Activated CD8-positive, alpha-beta memory T cell treated with anti-CD3 and anti-CD28 coated beads for 24 hours (primary cell): ENCODE results near the gene ODAD3.
"Not testable (repeated sequence)": the region's sequence is repeated elsewhere in the genome, so short reads cannot be mapped to it uniquely, and the experiment has no call there.

ENCODE experiments used
- DNase-seq: peaks from one replicate; pipeline ENCODE4 v3.0.0-alpha.2; 2020

The ODAD3 gene

DNA sequence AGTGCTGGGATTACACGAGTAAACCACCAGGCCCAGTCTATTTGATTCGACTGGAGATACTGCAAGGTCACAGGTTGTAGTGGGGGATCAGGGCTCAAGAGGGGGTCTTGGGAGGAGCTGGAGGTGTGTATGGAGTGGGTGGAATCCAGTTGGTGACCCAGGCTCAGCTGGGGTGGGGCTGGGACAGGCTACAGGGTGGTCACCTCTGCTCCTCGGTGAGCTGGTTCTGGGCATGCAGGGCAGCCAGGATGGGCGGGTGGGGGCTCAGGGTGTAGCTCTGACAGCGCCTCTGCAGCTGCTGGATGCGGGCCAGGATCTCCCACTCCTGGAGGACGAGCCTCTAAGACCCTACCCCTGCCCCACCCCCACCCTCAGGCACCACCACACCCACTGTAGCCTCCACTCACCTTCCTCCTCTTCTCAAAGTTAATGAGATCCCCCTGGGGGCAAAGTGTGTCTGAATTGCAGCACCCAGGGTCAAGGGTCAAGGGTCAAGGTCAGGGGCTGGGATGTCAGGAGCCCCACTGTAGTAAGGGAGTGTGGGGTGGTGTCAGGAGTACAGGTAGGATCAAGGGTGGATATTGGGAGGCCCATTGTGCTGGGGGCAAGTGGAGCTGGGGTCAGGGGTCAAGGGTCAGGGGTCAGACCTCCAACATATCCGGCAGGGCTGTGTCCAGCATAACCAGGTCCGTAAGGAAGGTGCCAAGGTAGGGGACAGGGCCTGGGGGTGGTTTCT is 32.9 kb downstream of the ODAD3 start:
- no peak for DNase-seq

DNA sequence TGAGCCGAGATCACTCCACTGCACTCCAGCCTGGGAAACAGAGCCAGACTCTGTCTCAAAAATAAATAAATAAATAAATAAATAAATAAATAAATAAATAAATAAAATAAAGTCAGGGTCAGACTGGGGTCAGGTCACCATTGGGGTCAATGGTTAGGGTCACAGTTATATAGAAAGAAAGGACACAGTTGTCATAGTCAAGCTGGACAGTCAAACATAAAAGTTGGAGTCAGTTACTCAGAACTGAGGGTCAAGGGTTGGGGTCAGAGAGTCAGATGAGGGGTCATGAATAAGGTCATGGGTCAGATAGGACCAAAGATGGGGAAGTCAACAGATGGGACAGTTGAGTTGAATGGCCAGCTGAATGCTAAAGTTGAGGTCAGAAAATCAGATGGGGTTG is 34.1 kb downstream of the ODAD3 start:
- no peak for DNase-seq

DNA sequence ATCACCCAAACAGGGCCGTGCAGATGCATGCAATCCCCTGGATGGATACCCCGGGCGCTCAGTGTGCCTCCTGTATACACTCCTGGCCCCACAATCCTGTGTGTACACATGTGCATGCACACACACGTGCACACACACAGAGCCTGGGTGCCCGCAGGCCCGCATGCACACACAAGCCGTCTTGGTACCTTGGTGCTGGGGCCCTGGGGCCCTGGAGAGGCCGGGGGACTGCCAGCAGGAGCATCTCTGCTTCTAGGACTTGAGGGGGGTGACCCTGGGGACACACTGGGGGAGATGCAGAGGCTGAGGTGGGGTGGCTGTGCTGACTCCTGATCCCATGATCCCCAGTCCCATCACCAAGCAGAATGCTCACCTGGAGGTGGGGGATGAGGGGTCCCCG is 35.3 kb downstream of the ODAD3 start:
- DNase-seq, result no peak

DNA sequence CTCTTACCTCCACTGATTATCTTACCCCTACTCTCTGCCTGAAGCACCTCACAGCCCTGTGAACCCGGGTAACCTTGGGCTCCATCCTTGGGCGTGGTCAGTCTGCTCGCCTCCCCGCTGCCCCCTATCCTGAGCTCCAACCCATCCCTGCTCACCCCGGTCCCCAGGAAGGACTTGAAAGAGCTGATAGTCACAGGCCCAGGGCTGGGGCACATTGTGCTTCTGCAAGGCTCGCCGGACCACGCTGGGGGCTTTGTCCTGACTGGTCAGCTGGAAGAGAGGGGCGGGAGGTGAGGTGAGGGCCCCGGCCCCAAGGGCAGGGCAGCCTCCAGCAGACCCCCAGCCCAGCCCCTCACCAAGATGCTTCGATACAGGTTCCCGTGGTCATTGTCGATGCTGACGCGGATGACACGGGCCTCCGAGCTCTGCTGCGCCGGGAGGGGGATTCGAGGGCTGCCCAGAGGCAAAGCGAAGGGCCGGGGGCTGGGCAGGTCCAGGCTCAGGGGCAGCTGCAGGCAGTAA is 37.8 kb downstream of the ODAD3 start:
- DNase-seq, result no peak

DNA sequence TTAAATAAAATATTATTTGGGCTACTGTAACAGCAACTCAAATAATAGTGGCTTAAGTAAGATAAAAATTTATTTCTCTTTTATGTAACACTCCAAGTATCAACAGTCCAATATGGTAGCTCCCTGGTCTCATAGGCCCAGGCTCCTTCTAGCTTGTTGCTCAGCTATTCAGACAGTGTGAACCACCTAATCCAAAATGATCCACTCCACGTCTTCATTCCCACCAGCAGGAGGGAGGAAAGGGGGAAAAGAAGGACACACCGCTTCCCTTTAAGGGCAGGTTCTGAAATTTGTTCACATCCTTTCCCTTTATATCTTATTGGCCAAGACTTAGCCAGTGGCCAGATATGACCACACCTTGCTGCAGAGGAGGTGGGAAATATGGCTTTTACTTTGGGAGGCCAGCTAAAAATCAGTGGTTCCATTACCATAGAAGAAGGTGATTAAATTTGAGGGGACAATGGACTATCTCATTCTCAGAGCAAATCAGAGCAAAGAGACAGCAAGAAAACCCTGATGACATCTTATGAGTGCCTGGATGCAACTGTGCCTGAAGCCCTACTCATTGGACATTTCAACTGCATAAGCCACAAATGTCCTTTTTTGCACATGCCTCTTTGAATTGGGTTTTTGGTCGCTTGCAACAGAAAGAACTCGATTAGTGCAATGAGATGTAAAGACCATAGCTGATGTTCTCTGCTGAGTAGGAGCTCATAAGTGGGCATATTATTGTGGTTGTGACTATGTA is 43.8 kb downstream of the ODAD3 start:
- DNase-seq, result no peak

DNA sequence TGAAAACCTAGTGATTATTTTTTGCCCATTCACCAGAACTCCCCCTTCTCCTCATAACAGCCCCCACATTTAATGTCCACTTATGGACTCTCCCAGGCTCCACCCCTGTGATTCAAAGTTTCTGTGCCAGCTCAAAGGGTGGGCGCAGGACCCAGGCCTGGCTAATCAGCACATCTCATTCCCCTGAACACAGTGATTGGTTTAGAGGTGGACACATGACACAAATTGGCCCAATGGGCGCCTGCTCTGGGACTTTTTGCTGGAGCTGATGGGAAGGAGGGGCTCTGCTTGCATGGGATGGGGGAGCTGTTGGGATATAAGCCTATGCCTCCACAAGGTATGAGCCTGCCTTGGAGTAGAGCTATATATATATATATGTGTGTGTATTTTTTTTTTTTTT is 44.6 kb downstream of the ODAD3 start:
- DNase-seq, result no peak

DNA sequence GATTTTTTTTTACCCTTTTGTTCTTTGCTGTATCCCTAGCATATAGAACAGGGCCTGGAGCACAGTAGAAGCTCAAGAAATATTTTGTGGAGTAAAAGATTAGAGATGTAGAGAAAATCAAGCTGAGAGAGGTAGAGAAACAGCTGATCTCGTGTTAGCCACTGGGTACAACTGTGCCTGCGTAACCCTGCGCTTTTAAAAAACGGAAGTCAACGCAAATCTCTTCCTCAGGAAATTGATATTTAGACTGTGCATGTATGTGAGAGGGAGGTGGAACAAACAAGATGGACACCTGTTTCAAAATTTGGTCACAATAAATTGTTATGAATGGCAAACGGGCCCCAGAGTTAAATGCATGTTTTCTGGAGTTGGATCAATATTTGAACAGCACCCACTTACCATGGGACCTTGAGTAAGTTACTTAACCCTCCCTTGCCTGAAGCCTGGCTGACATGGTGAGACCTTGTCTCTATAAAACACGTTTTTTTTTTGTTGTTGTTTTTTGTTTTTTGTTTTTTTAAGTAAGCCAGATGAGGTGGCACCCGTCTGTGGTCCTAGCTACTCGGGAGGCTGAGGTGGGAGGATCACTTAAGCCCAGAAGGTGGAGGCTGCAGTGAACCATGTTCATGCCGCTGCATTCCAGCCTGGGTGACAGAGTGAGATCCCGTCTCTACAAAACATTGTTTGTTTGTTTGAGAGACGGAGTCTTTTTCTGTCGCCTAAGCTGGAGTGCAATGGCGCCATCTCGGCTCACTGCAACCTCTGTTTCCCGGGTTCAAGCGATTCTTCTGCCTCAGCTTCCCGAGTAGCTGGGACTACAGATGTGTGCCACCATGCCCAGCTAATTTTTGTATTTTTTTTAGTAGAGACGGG is 47.5 kb downstream of the ODAD3 start:
- no peak for DNase-seq

DNA sequence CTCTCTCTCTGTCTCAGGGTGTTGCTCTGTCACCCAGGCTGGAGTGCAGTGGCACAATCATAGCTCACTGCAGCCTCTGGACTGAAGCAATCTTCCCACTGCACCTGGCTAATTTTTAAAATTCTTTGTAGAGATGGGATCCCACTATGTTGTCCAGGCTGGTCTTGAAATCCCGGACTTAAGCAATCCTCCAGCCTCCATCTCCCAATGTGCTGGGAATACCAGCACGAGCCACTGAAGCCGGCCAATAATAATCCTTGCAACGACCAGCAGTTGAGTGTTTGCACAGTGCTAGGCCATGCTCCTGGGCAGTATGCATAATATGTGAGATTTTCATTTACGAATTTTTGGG is 50.2 kb downstream of the ODAD3 start:
- DNase-seq, result no peak

DNA sequence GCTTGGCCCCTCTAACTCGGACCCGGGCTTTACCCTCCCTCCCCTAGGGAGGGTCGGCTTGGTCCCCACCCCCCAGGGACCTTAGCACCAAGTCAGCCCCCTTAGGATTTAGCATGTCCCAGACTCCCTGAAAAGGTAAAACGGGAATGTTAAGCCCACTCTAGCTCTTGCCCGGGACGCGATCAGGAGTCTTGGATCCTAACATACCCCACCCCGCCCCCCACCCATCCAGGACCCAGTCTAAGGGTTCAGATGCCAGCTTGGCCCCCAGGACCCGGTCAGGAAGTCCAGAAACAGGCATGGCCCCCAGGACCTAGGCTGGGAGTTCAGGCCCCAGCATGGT is 51.2 kb downstream of the ODAD3 start:
- no peak for DNase-seq

DNA sequence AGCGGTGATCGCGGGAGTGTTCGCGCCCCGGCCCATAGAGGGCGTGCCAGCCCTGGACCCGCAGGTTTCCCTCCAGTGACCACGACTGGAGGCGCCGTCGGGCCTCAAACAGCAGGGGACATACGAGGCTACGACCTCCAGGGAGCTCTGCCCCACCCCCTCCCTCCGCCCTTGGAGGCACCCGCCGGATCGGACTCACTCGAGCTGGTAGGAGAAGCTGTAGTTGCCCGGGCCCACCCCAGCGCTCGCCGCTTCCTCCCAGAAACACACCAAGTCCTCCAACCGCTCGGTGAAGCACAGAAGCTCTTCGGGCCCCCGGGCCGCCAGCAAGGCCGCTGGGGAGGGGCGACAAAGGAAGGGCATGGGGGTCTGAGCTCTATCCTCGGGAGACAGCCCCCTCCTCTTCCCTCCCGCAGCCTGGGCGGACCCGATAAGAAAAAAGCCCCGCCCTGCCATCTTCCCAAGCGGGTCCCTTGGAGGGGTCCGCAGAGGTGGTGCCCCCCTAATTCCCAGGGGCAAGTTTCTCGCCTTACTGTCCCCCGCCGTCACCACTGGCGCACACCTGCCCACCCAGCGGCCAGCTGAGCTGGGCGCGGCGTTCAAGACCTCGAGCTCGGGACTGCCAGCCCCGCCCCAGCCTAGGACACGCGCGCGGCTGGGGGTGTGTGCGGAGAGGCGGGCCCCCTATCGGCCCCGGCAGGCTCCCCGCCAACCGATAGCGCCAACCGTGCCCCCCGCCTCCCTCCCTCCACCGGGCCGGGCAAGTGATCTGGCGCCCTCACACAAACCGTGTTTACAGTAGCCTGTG is 51.8 kb downstream of the ODAD3 start:
- DNase-seq, result peak; percentile 75

DNA sequence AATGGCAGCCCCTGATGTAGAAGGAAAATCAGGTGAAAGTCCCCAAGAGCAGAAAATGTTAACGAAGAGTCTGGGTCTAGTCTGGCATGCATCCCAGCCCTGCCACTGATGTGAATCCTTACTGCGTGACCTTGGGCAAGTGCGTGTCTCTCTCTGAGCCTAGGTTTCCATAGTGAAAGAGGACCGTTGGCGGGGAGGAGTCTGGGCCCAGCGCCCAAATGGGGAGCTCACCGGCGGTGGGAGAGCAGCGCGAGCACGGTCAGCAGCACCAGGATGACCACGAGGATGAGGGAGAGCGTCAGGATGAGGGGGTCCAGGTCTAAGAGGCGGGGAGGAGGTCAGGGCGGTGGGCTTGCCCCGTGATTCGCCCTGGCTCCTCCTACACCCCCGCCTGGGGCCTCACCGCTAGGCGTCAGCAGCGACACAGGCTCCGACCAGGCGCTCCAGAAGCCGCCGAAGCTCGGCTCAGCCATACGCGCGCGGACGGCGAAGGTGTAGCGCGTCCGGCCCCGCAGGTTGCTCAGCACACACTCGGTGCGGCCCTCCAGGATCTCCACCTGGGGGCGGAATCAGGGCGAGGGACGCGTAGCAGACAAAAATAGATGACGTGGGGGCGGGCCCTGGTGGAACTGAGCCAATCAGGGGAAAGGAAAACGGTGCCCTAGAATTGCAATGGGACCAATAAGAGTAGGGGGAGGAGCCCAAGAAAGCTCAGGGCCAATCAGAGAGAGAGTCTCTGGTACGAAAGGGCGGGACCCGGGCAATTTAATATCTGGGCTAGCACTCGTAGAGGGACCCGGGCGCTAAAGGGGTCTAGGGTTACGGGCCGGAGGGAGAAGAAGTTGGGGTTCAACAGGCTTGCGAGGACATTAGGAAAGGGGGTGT is 54.0 kb downstream of the ODAD3 start:
- DNase-seq, result peak; percentile 97

DNA sequence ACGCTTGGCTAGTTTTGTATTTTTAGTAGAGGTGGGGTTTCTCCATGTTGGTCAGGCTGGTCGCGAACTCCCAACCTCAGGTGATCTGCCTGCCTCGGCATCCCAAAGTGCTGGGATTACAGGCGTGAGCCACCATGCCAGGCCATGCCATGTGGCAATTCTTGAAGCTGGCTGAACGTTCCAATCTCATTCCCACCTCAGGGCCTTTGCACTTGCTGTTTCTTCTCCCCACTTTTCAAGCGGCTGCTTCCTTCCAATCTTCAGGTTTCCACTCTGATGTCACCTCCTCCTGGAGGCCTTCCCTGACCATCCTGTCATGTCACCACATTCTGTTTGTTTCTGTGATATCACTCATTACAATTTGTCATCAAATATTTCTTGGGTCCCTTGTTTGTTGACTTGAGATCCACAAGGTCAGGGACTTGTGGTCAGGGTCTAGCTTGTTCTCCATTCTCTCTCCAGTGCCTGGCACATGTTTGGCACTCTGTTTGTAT is 55.0 kb downstream of the ODAD3 start:
- DNase-seq, result no peak

DNA sequence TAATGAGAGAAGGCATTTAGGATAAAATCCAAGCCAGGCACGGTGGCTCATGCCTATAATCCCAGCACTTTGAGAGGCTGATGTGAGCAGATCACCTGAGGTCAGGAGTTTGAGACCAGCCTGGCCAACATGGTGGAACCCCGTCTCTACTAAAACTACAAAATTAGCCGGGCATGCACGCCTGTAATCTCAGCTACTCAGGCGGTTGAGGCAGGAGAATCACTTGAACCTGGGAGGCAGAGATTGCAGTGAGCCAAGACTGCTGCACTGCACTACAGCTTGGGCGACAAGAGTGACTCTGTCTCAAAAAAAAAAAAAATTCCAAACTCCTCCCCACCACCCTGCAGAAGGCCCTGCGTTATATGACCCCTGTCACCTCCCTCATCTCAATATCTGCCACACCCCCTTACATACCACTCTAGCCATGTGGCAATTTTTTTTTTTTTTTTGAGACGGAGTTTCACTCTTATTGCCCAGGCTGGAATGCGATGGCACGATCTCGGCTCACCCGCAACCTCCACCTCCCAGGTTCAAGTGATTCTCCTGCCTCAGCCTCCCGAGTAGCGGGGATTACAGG is 55.6 kb downstream of the ODAD3 start:
- DNase-seq, result not testable (repeated sequence)

DNA sequence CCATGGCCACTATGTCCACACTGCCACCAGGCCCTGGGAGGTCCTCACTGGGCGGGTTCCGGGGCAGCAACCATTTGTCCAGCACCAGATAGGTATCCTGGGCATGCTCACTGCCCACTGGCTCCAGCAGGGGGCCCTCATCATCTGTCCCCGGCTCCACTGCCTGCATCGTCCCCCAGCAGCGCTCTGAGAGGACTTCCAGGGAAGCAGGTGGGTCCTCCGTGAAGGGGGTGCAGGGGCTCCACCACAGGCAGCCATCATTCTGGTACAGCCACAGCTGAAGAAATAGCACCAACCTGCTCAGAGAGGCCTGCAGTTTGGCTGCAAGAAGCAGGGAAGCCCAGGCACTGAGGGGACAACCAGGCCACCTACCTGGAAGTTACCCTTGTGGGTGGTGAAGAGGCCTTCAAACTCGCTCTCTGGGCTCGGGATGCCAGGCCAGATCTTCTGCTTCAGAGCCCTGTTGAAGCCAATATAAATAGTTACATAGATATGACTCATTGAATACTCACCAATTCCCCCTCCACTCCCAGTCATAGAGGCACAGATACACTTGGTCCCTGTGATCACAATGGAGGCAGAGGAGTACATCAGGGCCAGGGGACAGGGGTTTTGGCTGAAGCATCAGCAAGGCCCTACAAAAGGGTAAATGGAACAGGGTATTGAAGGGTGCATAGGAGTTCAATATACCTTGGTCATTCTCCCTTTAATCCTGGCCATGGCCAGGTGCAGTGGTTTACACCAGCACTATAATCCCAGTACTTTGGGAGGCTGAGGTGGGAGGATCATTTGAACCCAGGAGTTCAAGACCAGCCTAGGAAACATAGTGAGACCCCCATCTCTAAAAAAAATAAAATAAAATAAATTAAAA is 56.4 kb downstream of the ODAD3 start:
- DNase-seq, result no peak

DNA sequence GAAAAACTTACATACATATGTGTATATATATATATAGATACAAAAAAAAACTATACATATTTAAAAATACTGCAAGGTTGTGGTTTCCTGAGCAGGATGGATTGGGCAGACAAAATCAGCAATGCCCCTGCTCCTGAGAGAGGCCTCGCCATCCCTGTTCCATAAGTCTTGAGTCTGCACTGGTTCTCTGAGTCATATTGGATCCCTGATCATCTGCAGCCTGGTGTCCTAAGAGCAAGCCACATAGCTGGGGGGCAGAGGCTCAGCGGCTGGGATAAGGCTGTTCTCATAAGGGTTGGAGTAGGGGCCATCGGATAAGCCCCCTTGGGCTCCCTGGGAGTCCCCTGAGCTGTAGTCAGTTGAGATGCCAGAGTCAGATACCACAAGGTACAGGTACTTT is 57.2 kb downstream of the ODAD3 start:
- DNase-seq, result no peak

DNA sequence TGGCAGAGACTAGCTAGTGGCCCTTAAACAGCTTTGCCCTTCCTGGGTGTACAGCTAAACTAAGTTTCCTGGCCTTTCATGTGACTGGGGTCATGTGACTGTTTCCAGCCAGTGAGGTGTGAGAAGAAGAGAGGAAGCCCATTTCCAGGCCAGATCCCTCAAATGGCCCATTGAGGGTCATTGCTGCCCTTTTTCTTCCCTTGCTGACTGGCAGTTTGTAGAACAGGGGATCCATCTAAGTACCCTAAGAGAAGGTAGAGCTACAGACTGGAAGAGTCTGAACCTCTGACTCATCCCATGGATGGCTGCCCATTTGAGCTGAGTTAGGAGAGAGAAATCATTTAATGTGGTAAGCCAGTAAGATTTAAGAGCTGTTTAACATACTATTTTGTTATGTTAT is 57.7 kb downstream of the ODAD3 start:
- DNase-seq, result no peak

DNA sequence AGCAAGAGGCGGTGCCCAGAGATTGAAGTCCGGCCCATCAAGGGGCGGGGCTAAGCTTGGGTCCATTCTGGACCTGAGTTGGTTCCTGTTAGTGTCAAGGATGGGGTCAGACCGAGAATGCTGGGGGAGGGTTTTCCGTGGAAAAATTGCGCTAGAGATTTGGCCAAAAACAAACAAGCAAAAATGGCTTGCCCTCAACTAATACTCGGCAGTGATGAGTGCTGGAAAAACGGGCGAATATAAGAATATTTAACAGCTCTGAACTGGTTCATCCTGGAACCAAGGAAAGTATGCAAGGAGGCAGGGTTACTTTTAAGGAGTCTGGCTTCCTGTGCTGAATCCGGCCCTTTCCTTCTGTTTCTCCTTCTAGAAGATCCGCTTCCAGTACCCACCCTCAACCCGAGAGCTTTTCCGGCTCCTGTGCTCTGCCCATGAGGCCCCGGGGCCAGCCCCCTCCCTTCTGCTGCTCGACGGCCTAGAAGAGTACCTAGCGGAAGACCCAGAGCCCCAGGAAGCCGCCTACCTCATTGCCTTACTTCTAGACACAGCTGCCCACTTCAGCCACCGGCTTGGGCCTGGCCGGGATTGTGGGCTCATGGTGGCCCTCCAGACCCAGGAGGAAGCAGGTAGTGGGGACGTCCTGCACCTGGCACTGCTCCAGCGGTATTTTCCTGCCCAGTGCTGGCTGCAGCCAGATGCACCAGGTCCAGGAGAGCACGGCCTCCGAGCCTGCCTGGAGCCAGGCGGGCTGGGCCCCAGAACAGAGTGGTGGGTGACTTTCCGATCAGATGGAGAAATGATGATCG is 59.6 kb downstream of the ODAD3 start:
- DNase-seq, result peak; percentile 84

DNA sequence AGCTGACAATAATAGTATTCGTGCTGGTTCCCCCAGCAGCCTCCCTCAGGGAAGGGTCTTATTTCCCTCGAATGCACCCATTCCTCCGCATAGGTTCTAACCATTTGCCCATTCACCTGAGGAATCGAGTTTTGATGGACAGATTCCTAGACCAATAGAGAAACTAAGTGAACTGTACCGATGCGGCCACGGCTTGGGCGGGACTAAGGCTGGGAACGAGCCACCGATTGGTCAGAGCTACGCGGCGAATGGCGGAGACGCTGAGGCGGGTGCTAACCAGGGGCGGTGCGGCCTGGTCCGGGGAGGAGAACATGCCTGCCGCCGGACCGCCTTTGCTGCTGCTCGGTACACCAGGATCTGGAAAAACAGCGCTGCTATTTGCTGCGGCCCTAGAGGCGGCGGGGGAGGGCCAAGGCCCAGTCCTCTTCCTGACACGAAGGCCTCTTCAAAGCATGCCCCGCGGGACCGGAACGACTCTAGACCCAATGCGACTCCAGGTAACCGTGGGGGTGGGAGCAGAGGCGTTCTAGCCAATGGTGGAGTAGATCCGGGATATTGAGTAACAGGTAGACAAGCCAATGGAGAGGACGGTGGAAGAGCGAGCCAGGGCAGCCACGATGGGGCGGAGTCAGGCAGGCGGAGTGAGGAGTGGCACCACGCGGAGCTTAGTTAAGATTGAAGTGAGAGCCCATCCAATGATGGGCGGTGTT is 60.3 kb downstream of the ODAD3 start, which contains the start of gene SWSAP1:
Gene SWSAP1, plus strand, starts transcription at position 234 of the 710 bp plus-strand sequence. Its CDS starts 15 bp downstream, at position 249.
- peak; percentile 98 for DNase-seq
